NAMALWA (cell line): ENCODE data around the gene PTPRQ.
"Not testable (repeated sequence)": the region's sequence is repeated elsewhere in the genome, so short reads cannot be mapped to it uniquely, and the experiment has no call there.

Experiments used
- DNase-seq: peaks from one replicate; pipeline ENCODE4 v3.0.0-alpha.2; 2015; ENCODE audit warnings: low spot score

Gene PTPRQ, protein sequence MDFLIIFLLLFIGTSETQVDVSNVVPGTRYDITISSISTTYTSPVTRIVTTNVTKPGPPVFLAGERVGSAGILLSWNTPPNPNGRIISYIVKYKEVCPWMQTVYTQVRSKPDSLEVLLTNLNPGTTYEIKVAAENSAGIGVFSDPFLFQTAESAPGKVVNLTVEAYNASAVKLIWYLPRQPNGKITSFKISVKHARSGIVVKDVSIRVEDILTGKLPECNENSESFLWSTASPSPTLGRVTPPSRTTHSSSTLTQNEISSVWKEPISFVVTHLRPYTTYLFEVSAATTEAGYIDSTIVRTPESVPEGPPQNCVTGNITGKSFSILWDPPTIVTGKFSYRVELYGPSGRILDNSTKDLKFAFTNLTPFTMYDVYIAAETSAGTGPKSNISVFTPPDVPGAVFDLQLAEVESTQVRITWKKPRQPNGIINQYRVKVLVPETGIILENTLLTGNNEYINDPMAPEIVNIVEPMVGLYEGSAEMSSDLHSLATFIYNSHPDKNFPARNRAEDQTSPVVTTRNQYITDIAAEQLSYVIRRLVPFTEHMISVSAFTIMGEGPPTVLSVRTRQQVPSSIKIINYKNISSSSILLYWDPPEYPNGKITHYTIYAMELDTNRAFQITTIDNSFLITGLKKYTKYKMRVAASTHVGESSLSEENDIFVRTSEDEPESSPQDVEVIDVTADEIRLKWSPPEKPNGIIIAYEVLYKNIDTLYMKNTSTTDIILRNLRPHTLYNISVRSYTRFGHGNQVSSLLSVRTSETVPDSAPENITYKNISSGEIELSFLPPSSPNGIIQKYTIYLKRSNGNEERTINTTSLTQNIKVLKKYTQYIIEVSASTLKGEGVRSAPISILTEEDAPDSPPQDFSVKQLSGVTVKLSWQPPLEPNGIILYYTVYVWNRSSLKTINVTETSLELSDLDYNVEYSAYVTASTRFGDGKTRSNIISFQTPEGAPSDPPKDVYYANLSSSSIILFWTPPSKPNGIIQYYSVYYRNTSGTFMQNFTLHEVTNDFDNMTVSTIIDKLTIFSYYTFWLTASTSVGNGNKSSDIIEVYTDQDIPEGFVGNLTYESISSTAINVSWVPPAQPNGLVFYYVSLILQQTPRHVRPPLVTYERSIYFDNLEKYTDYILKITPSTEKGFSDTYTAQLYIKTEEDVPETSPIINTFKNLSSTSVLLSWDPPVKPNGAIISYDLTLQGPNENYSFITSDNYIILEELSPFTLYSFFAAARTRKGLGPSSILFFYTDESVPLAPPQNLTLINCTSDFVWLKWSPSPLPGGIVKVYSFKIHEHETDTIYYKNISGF (N-terminal part only)

DNA sequence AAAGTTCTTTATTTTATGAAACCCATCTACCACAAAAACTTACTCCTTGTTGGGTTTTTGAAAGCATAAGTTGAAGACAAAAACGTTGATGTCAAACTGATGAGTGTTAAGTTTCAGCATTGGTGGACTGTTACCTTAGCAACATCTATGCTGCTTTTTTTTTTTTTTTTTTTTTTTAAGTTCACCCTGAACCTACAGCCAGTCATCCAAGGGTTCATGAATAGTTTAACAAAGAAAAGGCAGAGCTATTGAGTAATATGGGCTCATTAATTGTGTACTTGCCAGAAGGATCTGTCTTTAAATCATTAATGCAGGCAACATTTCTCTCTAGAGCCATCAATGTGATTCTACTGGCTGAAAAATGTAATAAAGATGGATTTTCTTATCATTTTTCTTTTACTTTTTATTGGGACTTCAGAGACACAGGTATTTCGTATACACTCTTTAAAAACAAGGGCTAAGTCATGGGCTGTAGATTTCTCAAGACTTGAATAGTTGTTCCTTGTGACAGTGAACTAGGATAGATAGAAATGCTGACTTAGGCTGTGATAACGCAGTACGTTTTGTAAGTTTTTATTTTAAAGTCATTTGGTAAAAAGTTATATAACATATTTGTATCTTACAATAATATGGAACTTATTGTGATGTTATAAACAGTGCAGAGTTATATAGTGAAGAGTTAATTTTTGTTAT is at the start of gene PTPRQ:
Gene PTPRQ (plus strand): TSS at position 262 of the 693 bp plus-strand sequence. CDS start 111 bp downstream, at position 373.
- no peak for DNase-seq

DNA sequence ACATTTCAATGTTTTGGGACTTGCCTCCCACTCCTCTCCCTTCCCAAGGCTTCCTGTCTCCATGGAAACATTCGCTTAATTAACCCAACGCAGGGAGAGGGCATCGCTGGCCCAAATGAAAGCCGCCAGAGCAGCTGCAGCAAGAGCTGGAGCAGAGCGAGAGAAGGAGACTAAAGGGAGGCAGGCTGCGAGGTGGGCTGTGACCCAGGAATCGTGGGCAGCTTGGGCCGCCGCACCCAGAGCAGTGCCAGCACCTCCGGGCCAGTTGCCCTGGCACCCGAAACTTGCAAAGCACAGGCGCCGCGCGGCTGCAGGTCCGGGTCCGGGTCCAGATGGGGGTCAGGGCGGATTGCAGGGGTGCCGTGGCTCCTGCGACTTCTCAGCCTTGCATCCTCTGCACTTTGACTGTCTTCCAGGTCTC is 43.5 kb upstream of the PTPRQ start:
- no peak for DNase-seq

DNA sequence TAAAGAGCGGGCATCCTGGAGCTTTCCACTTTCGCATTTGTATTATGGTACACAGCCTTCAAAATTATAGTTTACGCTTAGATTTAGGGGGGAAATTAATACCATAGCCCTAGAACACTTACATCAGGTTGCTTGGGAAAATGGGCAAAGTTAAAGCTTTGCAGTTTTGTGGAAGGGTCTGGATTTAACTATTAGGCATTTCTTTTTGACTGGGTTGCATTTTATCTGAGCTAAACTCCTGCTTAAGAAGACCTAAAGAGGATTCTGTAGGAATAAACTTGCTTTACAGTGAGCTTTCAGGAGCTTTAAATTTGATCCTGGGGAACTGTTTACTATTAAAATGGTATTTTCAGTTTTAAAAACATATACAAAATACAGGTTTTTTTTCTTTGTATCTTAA is 42.8 kb upstream of the PTPRQ start:
- no peak for DNase-seq

DNA sequence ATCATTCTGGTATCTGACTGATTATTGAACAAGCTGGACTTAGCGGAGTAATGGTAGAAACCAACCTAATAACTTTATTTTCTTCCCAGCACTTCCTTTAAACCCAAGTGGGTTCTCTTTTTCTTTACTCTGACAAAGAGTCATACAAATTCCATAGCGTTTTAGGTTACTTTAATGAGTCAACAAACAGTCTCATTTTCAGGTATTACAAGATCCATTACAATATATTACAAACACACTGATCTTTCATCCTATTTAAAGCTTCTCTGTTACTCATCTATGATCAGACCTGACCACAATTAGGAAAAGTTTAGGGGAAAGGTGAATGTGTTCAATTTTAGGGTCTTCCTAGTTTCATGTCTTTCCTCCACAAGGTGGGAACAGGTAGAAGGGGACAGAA is 39.4 kb upstream of the PTPRQ start:
- no peak for DNase-seq

DNA sequence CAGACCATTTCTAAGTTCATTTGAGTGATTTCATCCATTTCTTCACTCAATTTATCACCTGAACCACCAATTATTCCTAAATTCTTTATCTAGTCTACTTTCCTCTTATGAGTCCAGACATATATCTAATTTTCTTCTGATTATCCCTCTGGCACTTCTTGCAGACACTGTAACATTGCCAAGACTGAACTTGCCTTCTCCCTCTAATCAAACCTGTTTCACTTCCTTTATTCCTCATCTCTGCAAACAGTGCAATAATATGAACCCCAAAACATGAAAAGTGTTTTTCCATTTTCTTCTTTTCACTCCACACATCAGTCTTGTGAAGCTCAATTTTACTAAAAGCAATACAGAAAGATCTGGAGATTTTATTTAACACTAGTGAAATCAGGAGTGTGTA is 37.8 kb upstream of the PTPRQ start:
- DNase-seq: peak; percentile 7

DNA sequence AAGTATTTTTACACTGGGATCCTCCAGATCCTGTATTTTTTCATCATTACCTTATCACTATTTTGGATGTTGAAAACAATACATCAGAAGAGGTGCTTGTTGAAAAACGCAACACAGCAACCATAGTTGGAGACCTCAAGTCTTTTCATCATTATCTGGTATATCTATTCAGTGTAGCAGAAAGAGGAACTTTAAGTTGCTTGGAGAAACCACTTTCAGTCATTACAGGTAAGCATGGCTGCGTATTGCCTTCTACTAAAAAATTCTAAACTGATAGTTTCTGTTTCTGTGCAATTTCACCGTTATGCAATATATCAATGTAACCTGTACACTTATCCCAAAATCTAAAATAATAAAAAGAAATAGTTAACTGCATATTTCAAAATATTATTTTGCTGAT is 32.2 kb upstream of the PTPRQ start:
- no peak for DNase-seq

DNA sequence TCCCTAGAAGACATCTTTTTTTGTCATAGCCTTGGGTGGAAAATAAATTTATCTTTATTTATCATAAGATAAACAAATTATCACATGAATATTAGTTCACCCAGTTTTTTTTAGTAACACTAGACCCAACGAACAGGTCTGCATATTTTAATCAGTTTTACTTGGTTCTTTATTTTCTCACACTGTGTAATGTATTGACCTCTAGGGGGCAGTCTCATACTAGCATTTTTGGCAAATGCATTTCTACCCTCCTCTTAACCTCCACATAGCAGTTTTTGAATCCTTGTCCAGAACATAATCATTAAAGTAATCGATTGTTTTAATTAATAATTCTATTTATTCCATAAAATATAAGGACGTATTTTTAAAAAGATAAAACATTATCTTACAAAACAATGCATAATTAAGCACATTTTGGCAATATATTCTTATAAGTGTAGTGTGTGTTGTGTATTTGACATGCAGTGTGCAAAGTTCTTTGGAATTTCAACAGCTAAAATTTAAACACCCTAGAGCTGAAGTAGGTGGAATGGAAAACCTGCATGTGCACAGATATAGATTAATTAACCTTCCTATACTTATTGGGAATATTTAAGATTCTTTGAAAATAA is 31.6 kb upstream of the PTPRQ start:
- peak; percentile 76 for DNase-seq

DNA sequence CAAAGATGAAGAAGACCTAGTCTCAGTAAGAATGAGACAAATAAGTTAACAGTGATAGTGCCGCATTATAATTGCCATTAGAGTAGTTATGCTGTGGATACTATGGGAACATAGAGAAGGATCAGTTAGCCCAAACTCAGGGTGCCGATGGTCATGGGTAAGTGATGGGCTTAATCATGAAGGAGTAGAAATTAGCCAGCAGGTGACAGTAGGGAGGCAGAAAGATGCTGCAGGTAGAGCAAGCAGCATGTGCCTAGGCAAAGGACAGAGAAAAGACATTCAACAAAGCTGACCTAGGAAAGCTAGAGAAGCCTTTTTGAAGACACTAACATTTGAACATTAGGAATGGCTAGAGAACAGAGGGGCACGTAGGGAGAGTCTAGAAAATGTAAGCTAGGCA is 30.6 kb upstream of the PTPRQ start:
- peak; percentile 25 for DNase-seq

DNA sequence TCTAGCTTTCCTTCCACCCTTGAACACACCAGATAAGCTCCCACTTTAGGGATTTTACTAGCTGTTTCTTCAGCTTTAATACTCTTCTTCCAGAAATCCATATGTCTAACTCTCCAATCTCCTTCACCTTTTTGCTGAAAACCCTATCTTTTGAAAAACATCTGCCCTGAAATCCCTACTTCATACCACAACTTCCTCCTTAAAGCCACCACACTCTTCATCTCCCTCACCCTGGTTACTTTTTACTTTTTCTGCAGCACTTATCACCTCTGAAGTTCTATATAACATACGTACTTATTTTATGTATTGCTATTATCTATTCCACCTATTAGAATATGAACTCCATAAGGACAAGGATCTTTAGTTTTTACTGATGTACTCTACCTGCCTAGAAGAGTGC is 28.6 kb upstream of the PTPRQ start:
- DNase-seq: no peak

DNA sequence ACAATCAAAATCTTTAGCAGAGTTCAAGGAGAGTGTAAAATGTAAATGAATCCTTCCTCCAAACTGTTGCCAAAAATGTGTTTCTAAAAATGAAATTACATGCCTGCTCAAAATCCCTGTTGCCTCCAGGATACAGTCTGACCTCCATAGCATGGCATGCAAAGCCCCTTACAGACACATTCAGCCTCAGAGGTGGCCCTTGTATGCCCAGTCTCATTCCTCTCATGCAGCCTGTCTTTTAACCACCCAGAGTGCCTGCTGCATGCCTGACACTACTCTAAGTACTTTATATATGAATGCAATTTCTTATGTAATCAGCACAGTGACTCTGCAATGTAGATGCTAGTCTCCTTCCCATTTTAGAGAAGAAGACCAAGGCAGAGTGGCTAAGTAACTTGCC is 24.4 kb upstream of the PTPRQ start:
- no peak for DNase-seq

DNA sequence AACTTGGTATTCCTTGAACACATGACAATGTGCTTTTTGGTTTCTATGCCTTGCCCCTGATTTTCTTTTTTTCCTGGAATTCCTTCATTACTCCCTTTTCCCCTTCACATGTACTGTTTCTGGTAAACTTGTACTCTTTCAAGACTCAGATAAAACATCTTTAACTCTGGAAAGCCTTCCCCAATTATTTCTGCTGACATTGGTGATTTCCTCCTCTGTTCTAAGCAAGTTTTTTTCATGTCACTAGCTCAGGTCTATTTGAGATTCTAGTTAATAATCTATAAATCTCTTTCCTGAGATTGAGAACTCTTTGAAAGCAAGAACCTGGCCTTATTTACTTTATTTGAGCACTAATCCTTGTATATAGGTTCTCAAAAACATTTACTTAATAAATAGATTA is 24.0 kb upstream of the PTPRQ start:
- no peak for DNase-seq

DNA sequence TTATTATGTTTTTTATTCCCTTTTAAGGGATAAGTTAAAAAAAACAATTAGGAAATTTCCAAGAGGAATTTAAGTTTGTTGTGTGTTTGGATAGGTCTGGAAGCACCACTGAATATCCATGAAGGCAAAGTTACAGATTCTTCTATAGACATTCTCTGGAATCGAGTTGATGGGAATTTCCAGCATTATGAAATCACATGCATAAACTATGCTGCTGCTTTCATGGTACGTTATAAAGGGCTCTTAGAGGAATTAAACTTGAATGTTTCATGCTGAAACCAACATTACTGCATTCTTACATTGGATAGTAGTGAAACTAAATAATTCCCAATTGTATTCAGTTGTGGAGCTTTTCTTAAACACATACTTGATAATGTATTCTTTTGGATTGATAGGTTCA is 21.5 kb upstream of the PTPRQ start:
- DNase-seq: no peak

DNA sequence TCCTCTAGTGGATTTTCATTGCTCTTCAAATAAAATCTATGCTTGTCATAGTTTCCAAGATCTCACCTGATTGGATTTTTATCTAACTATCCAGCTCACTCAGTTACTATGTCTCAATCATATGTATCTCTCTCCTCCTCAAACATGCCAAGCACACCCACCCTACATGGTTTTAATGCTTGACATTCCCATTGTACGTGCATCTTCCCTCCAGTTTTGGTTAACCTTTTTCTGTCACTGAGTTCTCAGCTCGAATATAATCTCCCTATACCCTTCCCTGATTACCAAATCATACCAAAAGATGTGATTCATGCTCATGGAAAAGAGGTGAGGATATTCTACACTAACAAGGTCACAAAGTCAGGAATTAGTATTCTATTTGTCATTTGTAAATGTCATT is 12.0 kb upstream of the PTPRQ start:
- no peak for DNase-seq

DNA sequence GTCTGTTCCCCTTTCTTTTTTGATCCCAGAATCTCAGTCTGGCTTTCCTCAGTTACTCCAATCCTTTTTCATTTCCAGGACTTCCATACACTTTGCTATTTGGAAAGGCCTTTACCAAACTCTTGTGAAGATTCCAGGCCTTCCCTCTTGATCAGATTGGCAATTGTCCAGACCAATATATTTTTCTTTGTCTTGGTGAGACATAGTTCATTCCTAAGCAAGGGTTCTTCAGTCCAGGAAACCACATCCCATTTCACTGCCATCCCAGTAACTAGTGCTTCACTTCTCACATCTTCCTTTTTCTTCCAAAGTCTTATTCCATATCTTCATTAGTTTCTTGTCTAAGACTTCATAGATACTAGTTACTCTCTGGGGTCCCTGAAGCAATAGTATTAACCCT is 2.1 kb upstream of the PTPRQ start:
- DNase-seq: no peak

DNA sequence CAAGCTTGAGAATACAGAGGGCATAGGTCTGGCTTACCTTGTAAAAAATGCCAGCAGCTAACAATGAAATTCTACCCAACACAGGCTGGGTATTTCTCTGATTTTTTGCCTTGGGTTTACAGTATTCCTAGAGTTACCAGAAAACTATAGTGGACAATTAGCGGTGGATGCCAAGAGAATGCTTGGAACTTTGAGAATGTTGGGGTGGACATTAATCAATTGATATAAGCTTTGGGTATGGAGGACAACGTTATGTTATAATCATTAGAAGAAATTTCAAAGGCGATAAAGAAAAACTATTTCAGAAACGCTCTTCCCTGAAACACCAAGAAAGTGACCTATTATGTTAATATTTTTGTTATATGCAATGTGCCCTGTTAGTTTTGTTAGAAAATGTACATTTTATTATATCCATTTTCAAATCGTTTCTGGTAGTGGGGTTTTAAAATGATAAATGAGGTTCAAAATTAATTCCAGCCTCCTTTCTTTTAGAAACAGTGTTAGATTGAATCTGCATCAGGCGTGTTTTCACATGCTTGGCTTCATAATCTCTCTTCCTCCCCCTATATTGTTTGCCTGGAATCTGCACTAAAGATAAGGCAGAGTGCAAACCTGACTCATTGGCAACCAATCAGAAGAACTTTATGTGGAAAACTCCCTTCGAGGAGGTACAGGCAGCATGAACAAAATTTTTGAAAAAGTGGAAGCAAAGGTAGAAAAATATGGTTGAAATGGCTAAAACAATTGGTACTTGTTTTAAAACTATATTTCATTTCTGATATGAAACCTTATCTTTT is 1.4 kb upstream of the PTPRQ start:
- DNase-seq: no peak

DNA sequence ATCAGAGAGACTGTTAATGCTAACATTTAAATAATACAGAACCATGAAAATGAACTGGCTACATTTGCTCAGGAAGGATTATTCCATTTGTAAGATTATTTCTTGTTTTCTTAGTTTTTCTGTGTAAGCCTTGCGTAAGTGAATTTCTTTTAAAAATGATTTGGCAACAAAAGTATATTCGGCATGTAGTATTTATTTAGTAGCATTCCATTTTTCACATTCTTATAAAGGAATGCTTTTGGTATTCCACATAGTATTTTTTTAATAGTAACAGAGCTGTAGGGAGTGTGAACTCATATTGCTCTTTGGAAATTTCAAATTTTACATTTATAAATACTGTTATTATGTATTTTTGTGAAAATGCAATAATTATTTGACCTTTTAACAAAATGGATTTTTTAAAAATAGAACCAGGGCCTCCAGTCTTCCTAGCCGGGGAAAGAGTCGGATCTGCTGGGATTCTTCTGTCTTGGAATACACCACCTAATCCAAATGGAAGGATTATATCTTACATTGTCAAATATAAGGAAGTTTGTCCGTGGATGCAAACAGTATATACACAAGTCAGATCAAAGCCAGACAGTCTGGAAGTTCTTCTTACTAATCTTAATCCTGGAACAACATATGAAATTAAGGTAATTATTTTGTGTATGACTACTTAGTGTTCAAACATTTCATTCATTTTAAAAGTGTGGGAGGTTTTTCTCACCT is 1.2 kb downstream of the PTPRQ start:
- no peak for DNase-seq

DNA sequence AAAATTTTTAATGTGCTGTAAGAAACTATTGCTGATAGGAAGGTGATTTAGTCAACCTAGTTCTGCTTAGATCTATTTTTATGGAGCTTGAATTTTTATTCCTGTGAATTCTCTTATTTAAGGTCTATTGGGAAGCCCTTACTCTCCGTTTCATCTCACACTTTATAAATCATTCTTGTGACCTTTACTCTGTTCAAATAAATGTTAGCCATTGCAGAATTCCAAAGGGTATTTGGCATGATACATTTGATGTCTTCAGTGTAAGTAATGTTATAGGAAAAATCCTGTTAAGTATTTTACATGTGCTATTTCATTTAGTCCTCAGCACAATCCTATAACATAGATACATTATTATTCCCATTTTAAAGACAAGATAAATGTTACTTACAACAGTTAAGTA is 12.5 kb downstream of the PTPRQ start:
- DNase-seq: no peak

DNA sequence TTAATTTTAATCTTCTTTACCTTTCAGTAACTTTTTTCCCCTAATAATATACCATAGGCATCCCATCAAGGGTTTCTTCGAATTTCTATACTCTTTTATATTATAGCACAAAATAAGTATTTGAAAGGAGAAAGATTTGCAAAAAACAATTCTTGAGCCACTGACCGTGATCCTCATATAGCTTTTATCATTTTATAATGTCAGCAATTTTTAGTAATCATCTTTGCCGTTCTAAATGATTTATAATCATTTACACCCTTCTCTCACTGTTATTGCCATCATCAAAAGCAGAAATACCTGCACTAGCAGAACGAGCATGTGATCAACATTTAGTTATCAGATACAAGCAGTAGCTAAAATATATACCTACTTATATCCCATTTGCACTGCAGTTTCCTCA is 16.9 kb downstream of the PTPRQ start:
- DNase-seq: no peak

DNA sequence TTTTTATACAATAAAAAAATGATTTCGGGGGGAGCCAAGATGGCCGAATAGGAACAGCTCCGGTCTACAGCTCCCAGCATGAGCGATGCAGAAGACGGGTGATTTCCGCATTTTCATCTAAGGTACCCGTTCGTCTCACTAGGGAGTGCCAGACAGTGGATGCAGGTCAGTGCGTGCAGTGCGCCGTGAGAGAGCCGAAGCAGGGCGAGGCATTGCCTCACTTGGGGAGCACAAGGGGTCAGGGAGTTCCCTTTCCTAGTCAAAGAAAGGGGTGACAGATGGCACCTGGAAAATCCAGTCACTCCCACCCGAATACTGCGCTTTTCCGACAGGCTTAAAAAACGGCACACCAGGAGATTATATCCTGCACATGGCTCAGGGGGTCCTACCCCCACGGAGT is 17.8 kb downstream of the PTPRQ start:
- not testable (repeated sequence) for DNase-seq

DNA sequence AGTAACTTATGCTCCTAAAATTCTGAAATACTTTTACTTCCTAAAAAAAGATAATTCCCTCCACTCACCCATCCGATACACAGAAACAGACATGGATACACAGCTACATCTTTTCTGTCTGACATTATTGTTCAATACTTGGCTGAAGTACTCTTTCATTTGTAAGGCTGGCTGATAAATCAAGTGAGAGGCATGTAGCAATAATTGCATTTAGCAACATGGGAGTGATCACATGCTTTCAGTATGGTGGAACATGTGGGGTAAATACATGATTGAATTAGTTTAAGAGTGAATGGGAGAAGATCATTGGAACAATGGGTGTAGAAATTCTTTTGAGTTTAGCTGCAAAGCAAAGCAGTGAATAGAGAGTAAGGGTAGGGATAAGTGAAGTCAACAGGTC is 25.6 kb downstream of the PTPRQ start:
- no peak for DNase-seq
